H1 (cell line): ENCODE data around the gene GADD45GIP1. TPM values are rescaled to one million over a fixed set of nuclear protein-coding genes. Genes with fewer than 3 reads are reported as not detected.
A peak's percentile ranks its signal among the peaks of the same experiment; 100 is the strongest.

Source experiments
- CTCF ChIA-PET: fragments of 300-600 bp; sonication (Branson Sonifier 250); formaldehyde crosslinking; loops from one replicate; lab custom pipeline; 2021; ENCODE audit not compliant: partially characterized antibody; lab: Charles Lee
- POLR2A ChIA-PET: fragments of 300-600 bp; sonication (Branson Sonifier 250); formaldehyde crosslinking; loops from one replicate; lab custom pipeline; 2021; ENCODE audit warnings: inconsistent platforms; ENCODE audit not compliant: partially characterized antibody; lab: Charles Lee
- DNase-seq, 2 experiments: peaks; one replicate each; pipeline versions ENCODE4 v3.0.0 to v3.0.0-alpha.2; 2010 to 2022; ENCODE audit warnings: low spot score in 2 of 2, low read depth in 1 of 2, mixed read lengths in 1 of 2
- FAIRE-seq: peaks from 2 replicates; lab custom pipeline; 2011; peaks lifted over from hg19 to GRCh38; lab: Jason Lieb, UNC
- H2AFZ ChIP-seq: 2 replicates; pipeline ENCODE4 v1.8.1; 2012; ENCODE audit warnings: low read length, inconsistent platforms
- H2AK5ac ChIP-seq: 2 replicates; pipeline ENCODE4 v1.6.1; 2013; ENCODE audit warnings: low read depth, low read length
- H2BK120ac ChIP-seq: replicated peaks from 2 replicates; pipeline ENCODE3; 2013; ENCODE audit warnings: low read depth, low read length, inconsistent platforms
- H2BK12ac ChIP-seq: 2 replicates; pipeline ENCODE4 v1.6.1; 2013; ENCODE audit warnings: low read depth, low read length
- H2BK15ac ChIP-seq: 2 replicates; pipeline ENCODE4 v1.6.1; 2013; ENCODE audit warnings: low read length
- H2BK20ac ChIP-seq: 2 replicates; pipeline ENCODE4 v1.6.1; 2013; ENCODE audit warnings: low read length
- H2BK5ac ChIP-seq: 2 replicates; pipeline ENCODE4 v1.6.1; 2013; ENCODE audit warnings: low read depth, low read length
- H3K14ac ChIP-seq: 2 replicates; pipeline ENCODE4 v1.6.1; 2013; ENCODE audit warnings: inconsistent platforms; ENCODE audit not compliant: insufficient read length
- H3K18ac ChIP-seq: 2 replicates; pipeline ENCODE4 v1.6.1; 2013; ENCODE audit warnings: low read length; ENCODE audit errors: extremely low read depth
- H3K23ac ChIP-seq: 2 replicates; pipeline ENCODE4 v1.6.1; 2013; ENCODE audit warnings: inconsistent platforms; ENCODE audit not compliant: insufficient read length
- H3K23me2 ChIP-seq: 2 replicates; pipeline ENCODE4 v1.6.1; 2013; ENCODE audit warnings: low read depth, low read length
- H3K27ac ChIP-seq: 2 replicates; pipeline ENCODE4 v1.6.1; 2011; ENCODE audit warnings: low read depth, low read length, inconsistent platforms
- H3K27me3 ChIP-seq, 4 experiments: replicated peaks in 1 of 4; 1 replicate in 1 of 4; 2 replicates in 3 of 4; pipeline versions ENCODE4 v1.6.1 to v1.8.1; 2011 to 2013; ENCODE audit warnings: low read length in 3 of 4, mild to moderate bottlenecking in 3 of 4, inconsistent platforms in 2 of 4, mixed read lengths in 2 of 4, moderate library complexity in 1 of 4; ENCODE audit not compliant: control insufficient read depth in 3 of 4, insufficient read depth in 3 of 4; ENCODE audit errors: extremely low read depth in 1 of 4
- H3K36me3 ChIP-seq, 4 experiments: 2 replicates each; pipeline versions ENCODE4 v1.6.1 to v1.8.1; 2011 to 2013; ENCODE audit warnings: mild to moderate bottlenecking in 4 of 4, low read length in 3 of 4, moderate library complexity in 2 of 4, control low read depth in 1 of 4, inconsistent platforms in 1 of 4; ENCODE audit not compliant: insufficient read depth in 4 of 4, control insufficient read depth in 2 of 4
- H3K4ac ChIP-seq: replicated peaks from 2 replicates; pipeline ENCODE3; 2013; ENCODE audit warnings: low read length, low read depth, mixed read lengths, inconsistent platforms; ENCODE audit not compliant: insufficient read length
- H3K4me1 ChIP-seq, 4 experiments: replicated peaks in 1 of 4; 1 replicate in 1 of 4; 2 replicates in 3 of 4; pipeline versions ENCODE4 v1.6.1 to v1.8.1; 2011 to 2013; ENCODE audit warnings: low read length in 3 of 4, inconsistent platforms in 2 of 4, mixed read lengths in 1 of 4; ENCODE audit not compliant: insufficient read depth in 4 of 4, control insufficient read depth in 3 of 4
- H3K4me2 ChIP-seq, 2 experiments: 2 replicates each; pipeline versions ENCODE4 v1.6.1 to v1.8.1; 2011 to 2013; ENCODE audit warnings: low read depth in 2 of 2, low read length in 2 of 2, control low read depth in 1 of 2, inconsistent platforms in 1 of 2, mild to moderate bottlenecking in 1 of 2; ENCODE audit not compliant: insufficient read depth in 1 of 2
- H3K4me3 ChIP-seq, 4 experiments: fragments of 200-600, 300-600 bp in 1 of 4; sonication (generic), shearing (Covaris generic), sonication (Bioruptor Twin) in 1 of 4; 2 replicates each; pipeline versions ENCODE4 v1.5.1 to v1.8.1; 2011 to 2016; ENCODE audit warnings: low read length in 4 of 4, low read depth in 3 of 4, control low read depth in 2 of 4, inconsistent platforms in 2 of 4, mild to moderate bottlenecking in 2 of 4, mixed read lengths in 1 of 4, moderate library complexity in 1 of 4; ENCODE audit not compliant: insufficient read depth in 2 of 4; ENCODE audit errors: extremely low read depth in 1 of 4
- H3K56ac ChIP-seq: replicated peaks from 2 replicates; pipeline ENCODE3; 2013; ENCODE audit warnings: low read depth, mild to moderate bottlenecking, mixed read lengths, low read length, inconsistent platforms; ENCODE audit not compliant: insufficient read length
- H3K79me1 ChIP-seq: 2 replicates; pipeline ENCODE4 v1.6.1; 2013; ENCODE audit warnings: low read depth, low read length, control low read depth
- H3K79me2 ChIP-seq, 2 experiments: 2 replicates each; pipeline versions ENCODE4 v1.6.1 to v1.8.1; 2012 to 2013; ENCODE audit warnings: low read length in 2 of 2, mild to moderate bottlenecking in 2 of 2, inconsistent platforms in 1 of 2; ENCODE audit not compliant: insufficient read depth in 2 of 2, control insufficient read depth in 1 of 2
- H3K9ac ChIP-seq, 4 experiments: replicated peaks in 1 of 4; 1 replicate in 1 of 4; 2 replicates in 3 of 4; pipeline versions ENCODE4 v1.6.1 to v1.8.1; 2011 to 2013; ENCODE audit warnings: low read depth in 3 of 4, low read length in 3 of 4, control low read depth in 2 of 4, mild to moderate bottlenecking in 2 of 4, moderate library complexity in 2 of 4, inconsistent platforms in 1 of 4; ENCODE audit errors: extremely low read depth in 1 of 4
- H3K9me3 ChIP-seq, 2 experiments: 2 replicates each; pipeline versions ENCODE4 v1.6.1 to v1.8.1; 2012 to 2013; ENCODE audit warnings: mild to moderate bottlenecking in 2 of 2, moderate library complexity in 2 of 2, control low read depth in 1 of 2, inconsistent platforms in 1 of 2, low read depth in 1 of 2, low read length in 1 of 2, mixed read lengths in 1 of 2; ENCODE audit not compliant: insufficient read depth in 2 of 2
- H4K20me1 ChIP-seq, 2 experiments: replicated peaks in 1 of 2; 2 replicates each; pipeline versions ENCODE3 to v1.8.1; 2011 to 2013; ENCODE audit warnings: inconsistent platforms in 2 of 2, low read length in 2 of 2, mild to moderate bottlenecking in 1 of 2; ENCODE audit not compliant: insufficient read depth in 2 of 2, control insufficient read depth in 1 of 2
- H4K5ac ChIP-seq: 2 replicates; pipeline ENCODE4 v1.6.1; 2013; ENCODE audit warnings: low read length, low read depth, mixed read lengths, inconsistent platforms; ENCODE audit not compliant: insufficient read length
- H4K8ac ChIP-seq: 2 replicates; pipeline ENCODE4 v1.8.0; 2013; ENCODE audit warnings: mild to moderate bottlenecking, moderate library complexity, low read length, inconsistent platforms; ENCODE audit not compliant: insufficient read depth; ENCODE audit errors: extremely low read depth
- H4K91ac ChIP-seq: replicated peaks from 2 replicates; pipeline ENCODE3; 2013; ENCODE audit warnings: low read length, mixed read lengths, inconsistent platforms; ENCODE audit not compliant: insufficient read length
- CREB1 ChIP-seq: IDR thresholded peaks from 2 replicates; pipeline ENCODE4 v1.6.1; 2012; ENCODE audit warnings: inconsistent platforms
- CTBP2 ChIP-seq: IDR thresholded peaks from 2 replicates; pipeline ENCODE4 v1.7.0; 2011; ENCODE audit warnings: borderline replicate concordance, mild to moderate bottlenecking, moderate library complexity, mixed read lengths, low read length; ENCODE audit not compliant: insufficient read depth, insufficient read length
- NRF1 ChIP-seq: IDR thresholded peaks from 2 replicates; pipeline ENCODE4 v1.6.1; 2011; ENCODE audit warnings: mild to moderate bottlenecking, low read depth, low read length, improper control_type of control experiment
- POLR2A ChIP-seq, 2 experiments: IDR thresholded peaks; 1 replicate in 1 of 2; 2 replicates in 1 of 2; pipeline ENCODE4 v1.6.1; 2011; ENCODE audit warnings: low read depth in 2 of 2, low read length in 2 of 2, mild to moderate bottlenecking in 2 of 2; ENCODE audit errors: control extremely low read depth in 1 of 2
- RBBP5 ChIP-seq: IDR thresholded peaks from 2 replicates; pipeline ENCODE4 v1.7.1; 2012; ENCODE audit warnings: low read depth, mild to moderate bottlenecking, inconsistent platforms, low read length, moderate library complexity, borderline replicate concordance
- RFX5 ChIP-seq: IDR thresholded peaks from 2 replicates; pipeline ENCODE4 v1.6.1; 2011; ENCODE audit warnings: low read depth, low read length, improper control_type of control experiment, borderline replicate concordance
- SIRT6 ChIP-seq: IDR thresholded peaks from one replicate; pipeline ENCODE4 v1.7.1; 2012; ENCODE audit warnings: low read length, inconsistent platforms
- TAF1 ChIP-seq: IDR thresholded peaks from 2 replicates; pipeline ENCODE4 v1.6.1; 2011; ENCODE audit warnings: mild to moderate bottlenecking, low read depth, low read length
- TAF7 ChIP-seq: optimal IDR thresholded peaks from 2 replicates; pipeline ENCODE3; 2011; ENCODE audit warnings: low read depth, mild to moderate bottlenecking, inconsistent platforms, low read length, moderate library complexity, borderline replicate concordance
- whole genome bisulfite sequencing, 2 experiments: shearing (Covaris generic) in 1 of 2; methylation state at CpG; one replicate each; pipeline versions ENCODE4 v1.1.6 to v1.1.7; 2013 to 2015; ENCODE audit warnings: low lambda C conversion rate in 2 of 2, mixed read lengths in 2 of 2, inconsistent platforms in 1 of 2, low coverage in 1 of 2, missing lambda C conversion rate in 1 of 2; ENCODE audit not compliant: insufficient replicate concordance in 2 of 2, insufficient coverage in 1 of 2, insufficient read length in 1 of 2; ENCODE audit errors: extremely low coverage in 1 of 2, missing lambda C conversion rate in 1 of 2; 5-methylcytosine and 5-hydroxymethylcytosine counted together
- polyA plus RNA-seq, 7 experiments: library from polyadenylated mRNA; depleted of rRNA in 3 of 7; stranded (reverse) in 5 of 7; unstranded in 2 of 7; fragments of >200 nt in 5 of 7; fragments of 200-250 nt in 2 of 7; gene quantifications; 1 replicate in 5 of 7; 2 replicates in 1 of 7; 4 replicates in 1 of 7; pipeline versions ENCODE4 v1.2.1 to v1.2.3, GENCODE V29; 2011 to 2013; ENCODE audit warnings: missing spikeins in 2 of 7, mixed read lengths in 2 of 7
- total RNA-seq: library from RNA; stranded (reverse); fragmentation: NEBNext Ultra II Directional; extraction: Animal tissue kit (Norgen Biotek cat#: 25700); gene quantifications from 2 replicates; pipeline ENCODE4 v1.2.1, GENCODE V29; 2021

Gene GADD45GIP1
- total and polyA plus RNA-seq, 2 of the 8 experiments (the other 6 are each of a cell fraction or from before 2014, with no cell fraction given), result 42.2 to 42.6 TPM

- Histone ChIP-seq H3K4me2 (peak overlapping the region; percentile 4 to 64; a peak in 3 of 4 replicates), H2BK120ac (no peak overlapping the region), H3K23me2 (no peaks in the 10 kb centered on the region), H3K27me3 (no peaks in the 10 kb centered on the region), H3K9ac (peak overlapping the region in 2 of 4 experiments; percentile 25 to 36; a peak in 4 of 7 replicates), H3K4ac (peak overlapping the region; percentile 74), H2AFZ (peak overlapping the region; percentile 81), H3K27ac (peak overlapping the region; percentile 34; the same call in 1 of the 2 replicates), H3K56ac (peak overlapping the region; percentile 86), H3K4me1 (peaks cover 0 to 6% (median 2%) of the 10 kb centered on the region in 4 experiments; a peak in 2 of 7 replicates), H4K20me1 (no peaks in the 10 kb centered on the region), H2AK5ac (no peak overlapping the region), H2BK15ac (peak overlapping the region; percentile 99; the same call in 1 of the 2 replicates), H2BK20ac (peak overlapping the region; percentile 80; the same call in 1 of the 2 replicates), H2BK12ac (no peak overlapping the region; the same call in 1 of the 2 replicates), H3K79me2 (no peaks in the 10 kb centered on the region), H3K4me3 (peak overlapping the region in 3 of 4 experiments; percentile 27 to 54 (median 46); a peak in 5 of 8 replicates), H2BK5ac (peak overlapping the region; percentile 87; the same call in 1 of the 2 replicates), H4K91ac (peak overlapping the region; percentile 91), H4K5ac (peak overlapping the region; percentile 84), H3K36me3 (no peaks in the 10 kb centered on the region), H3K79me1 (no peaks in the 10 kb centered on the region), H3K9me3 (no peaks in the 10 kb centered on the region; a peak in 1 of 4 replicates), H4K8ac (peak overlapping the region; percentile 74; the same call in 1 of the 2 replicates), H3K23ac (no peak overlapping the region), H3K18ac (peak overlapping the region; percentile 99), H3K14ac (no peak overlapping the region)
- FAIRE-seq (no peak), DNase-seq (peak; percentile 59 to 97)
- 3% methylated on average over 34 of the region's 34 CpGs; no CpG with 5 or more reads in 1 of the 2 experiments for WGBS, 2 experiments
- ChIA-PET POLR2A (interaction anchor here (0.7 to 7.1 kb wide), 20 partner anchors 11 to 187 kb away, joined by 3 to 67 read pairs (median 4); partner anchors contain the start of genes CALR, GADD45GIP1, KLF1 and NACC1), CTCF (interaction anchor here (0.7 to 7.6 kb wide), 68 partner anchors 11 to 1077 kb away, joined by 3 to 154 read pairs (median 4); partner anchors contain the start of genes CALR, DNASE2, GADD45GIP1 and GCDH)
- TF ChIP-seq TAF1, result 0 out of 2 replicates have a peak, but pooled peaks have one; percentile 20
- no peak; a peak in 1 of 3 replicates for TF ChIP-seq POLR2A (IDR thresholded peaks at IDR 0.05; ENCODE audit: control extremely low read depth in 1 of 2, low read depth in 2 of 2, low read length in 2 of 2)
- TF ChIP-seq CTBP2, result peak; percentile 54
- no peak for TF ChIP-seq SIRT6
- no peak for TF ChIP-seq RBBP5
- no peak for TF ChIP-seq NRF1
- TF ChIP-seq RFX5, result no peak
- TF ChIP-seq TAF7, result peak; percentile 63
- peak; percentile 63 for TF ChIP-seq CREB1
Measured at GRCh38 chr19:12965017-12965811, 8.2 kb upstream of the GADD45GIP1 start.
